Stimulated activated CD8-positive, alpha-beta memory T cell treated with anti-CD3 and anti-CD28 coated beads, Interleukin-2, amount 100 ng/mL, for 48 hours (primary cell): ENCODE data around the gene SLC7A6OS.
A peak's percentile ranks its signal among the peaks of the same experiment; 100 is the strongest.

Source experiments
- DNase-seq, 2 donors: peaks; one replicate each; pipeline ENCODE4 v3.0.0-alpha.2; 2020; ENCODE audit warnings: low read depth in 2 of 2

SLC7A6OS gene

DNA sequence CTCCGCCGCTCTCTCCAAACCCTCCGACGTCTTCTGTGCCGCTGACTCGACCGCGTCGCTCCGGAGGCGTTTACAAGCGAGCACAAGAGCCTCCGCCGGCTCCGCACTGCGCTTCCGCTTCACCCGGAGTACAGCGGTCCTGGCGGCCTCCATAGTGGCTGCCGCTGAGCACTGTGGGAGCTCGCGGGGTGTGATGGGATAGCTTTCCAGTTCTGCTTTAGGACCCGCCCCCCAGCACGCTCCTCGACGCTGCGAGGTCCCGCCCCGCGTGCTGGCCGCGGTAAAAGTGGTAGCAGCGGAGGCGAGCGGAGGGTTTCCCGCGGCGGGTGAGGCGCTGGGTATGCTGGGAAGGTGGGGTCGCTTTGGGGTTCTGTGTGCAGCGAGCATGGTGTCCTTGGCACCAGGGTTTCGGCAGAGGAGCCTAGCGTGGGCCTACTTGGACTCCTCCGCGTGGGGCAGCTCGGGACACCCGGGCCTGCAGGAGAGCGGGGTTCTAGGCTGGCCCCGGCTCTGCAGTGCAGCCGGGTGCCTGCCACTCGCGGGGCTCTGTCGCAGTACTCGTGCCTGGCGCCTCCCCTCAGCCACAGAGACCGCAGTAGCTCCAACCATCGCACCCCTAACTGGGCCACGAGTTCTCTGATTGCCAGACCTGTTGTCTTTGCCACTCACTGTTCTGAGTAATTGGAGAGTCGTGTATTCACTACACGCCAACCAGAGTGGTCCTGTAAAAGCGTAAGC, at the start of gene SLC7A6OS, which contains the start of gene PRMT7:
SLC7A6OS (minus strand) TSS at position 173 of the 738 bp plus-strand sequence; CDS start at position 153, 20 bp downstream.
PRMT7 (plus strand) TSS at position 246 of the 738 bp plus-strand sequence. CDS start 4,961 bp downstream, outside the sequence.
- peak; percentile 89 to 91 for DNase-seq

DNA sequence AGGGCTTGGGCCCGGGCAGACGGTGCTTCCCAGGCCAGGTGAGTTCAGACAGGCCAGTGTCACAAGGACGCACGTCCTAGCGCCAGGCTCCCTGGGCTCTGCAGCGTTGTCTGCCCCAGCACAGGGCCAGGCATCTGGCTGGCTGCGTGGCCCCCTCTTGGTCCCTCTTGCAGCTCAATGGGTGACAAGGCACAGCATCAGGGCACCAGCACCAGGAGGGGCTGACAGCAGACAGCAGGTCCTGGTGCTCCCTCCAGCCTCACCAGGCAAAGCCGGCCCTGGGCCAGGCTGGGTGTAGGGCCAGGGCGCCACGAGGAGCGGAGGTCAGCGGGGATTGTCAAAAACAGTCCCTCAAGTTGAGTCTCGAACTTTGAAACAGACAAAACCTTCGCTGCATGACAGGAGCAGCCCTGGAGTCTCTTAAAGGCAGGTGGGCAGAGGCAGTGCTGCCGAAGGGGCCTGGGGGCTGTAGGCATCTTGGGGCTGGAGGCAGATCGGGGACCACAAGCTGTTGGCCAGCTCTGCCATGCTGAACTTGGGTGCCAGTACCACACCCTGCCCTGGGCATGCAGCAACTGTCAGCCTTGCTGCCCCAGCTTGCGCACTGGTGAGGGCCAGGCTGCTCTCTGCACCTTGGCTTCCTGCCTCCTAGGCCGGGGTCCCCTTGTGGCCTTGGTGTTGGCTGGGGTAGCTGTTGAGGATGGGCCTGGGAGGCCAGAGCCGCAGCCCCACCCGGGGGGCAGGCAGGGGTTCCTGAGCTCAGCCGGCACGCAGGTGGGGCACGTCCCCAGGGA, 48.8 kb upstream of the SLC7A6OS start:
- DNase-seq, result no peak

DNA sequence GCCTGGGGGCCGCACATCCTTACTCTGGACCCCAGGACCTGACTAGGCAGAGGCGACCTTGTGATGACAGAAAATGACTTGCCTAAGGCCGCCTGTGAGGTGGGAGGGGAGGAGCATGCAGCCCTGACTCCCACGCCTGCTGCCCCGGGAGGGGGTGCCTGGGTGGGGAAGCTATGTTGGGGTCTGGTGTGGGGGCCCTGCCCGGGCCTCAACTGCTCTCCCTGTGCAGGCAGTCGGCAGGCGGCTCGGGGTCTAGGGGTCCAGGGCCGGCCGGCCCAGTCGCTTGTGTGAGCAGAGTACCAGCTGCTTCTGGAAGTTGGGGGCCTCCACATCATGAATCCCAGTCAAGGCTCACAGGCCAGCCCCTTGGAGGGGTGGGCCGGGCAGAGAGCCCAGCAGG, 48.2 kb upstream of the SLC7A6OS start:
- DNase-seq, result no peak

DNA sequence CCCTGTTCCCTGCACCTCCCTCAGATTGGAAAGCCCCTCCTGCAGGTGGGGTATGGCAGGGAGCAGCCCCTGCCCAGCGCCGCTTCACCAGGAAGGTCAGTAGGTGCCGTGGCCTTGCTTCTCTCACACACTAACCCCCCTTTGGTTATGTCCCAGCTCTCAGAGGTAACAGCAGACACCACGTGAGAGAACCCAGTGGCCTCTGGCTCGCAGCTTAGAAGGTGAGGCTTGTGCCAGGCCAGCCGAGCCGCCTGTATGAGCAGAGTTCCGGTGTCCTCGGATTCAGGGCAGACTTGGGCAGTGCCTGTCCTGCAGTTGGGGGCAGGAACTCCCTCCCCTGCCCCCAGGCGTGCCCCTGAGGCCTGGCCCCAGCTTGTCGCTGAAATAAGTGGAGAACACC, 47.2 kb upstream of the SLC7A6OS start:
- no peak for DNase-seq

DNA sequence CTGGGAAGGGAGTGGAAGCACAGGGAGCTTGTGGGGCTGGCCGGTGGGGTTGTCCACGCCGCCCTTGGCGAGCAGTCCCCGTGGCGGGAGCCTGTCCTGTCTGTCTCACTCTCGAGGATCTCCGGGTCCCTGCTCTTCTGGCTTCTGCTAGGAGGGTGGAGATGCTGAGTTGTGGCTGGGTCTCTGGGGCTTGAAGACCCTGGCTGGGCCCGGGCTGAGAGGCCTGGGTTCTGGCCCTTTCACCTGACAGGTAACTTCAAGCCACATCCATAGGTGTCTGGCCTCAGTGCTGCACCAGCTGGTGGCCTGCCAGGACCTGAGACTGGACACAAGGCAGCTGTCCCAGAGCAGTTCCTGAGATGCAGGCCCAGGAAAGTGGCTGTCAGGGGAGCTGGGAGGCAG, 46.8 kb upstream of the SLC7A6OS start:
- DNase-seq, result no peak

DNA sequence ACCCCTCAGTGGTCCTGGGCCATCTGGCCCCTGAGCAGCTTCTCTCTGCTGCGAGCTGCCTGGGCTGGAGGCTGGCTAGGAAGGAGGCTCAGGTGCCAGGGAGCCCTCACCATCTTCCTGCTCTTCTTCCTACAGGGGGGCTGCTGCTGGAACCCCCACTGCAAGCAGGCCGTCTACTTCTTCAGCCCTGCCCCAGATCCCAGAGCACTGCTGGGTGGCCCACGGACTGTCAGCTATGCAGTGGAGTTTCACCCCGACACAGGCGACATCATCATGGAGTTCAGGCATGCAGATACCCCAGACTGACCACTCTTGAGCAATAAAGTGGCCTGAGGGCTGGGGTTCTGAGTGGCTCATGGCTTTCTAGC, 46.2 kb upstream of the SLC7A6OS start:
- DNase-seq, result no peak

DNA sequence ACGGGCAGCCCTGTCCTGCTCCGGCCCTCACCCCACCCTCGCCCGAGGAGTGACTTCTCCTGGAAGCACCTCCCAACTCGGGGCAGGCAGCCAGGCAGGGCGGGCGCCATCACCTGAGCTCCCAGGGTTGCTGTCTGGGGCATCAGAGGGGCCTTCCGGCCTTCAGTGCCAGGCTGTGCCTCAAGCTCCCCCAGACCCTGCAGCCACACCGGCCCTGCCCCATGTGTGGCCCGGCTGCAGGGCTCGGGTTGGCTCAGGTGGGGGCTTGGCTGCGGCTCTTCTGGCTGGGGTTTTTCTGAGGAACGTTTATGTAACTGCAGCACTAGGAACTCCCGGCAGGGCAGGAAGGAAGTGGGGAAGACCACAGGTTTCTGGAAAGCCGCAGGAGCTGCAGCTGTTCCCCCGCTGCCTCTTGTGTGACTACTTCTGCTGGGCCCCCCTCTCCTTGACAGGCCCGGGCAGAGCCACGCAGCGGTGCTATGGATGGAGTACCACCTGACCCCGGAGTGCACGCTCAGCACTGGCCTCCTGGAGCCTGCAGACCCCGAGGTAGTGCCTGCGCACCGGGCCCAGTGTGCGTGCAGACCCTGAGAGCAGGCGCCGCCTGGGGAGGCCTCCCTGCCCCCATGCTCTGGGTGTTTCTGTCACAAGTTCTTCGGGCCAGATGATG, 45.6 kb upstream of the SLC7A6OS start:
- DNase-seq, result peak; percentile 52 to 60

DNA sequence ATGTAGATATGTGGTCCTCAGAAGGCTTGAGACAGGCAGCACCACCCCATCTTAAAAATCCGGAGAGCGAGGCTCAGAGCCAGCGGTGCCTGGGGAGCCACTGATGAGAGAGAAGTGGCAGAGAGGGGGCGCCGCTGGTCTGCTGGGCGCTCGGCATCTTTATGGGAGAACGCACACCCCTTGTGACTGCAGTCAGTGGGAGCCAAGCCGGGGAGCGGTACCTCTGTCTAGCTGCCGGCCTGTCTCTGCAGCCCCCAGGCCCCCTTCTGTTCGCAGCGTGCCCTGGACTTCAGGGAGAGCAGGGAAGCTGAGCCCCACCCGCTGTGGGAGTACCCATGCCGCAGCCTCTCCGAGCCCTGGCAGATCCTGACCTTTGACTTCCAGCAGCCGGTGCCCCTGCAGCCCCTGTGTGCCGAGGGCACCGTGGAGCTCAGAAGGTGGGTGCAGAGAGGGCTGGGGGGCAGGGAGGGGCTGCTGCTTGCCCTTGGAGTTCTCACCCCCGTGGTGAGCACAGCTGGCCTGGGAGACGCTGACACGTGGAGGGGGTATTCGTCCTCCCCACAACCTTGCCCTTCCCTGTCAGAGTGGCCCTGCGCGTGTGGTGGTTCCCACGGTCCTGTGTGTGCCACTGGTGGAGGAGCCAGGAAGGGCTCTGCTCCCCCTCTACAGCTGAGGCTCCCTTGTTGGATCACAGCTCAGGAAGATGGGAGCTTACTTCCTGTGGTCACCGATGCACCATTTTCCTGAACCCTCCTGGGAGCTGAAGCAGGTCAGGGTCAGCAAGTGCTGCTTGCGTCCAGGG, 44.9 kb upstream of the SLC7A6OS start:
- no peak for DNase-seq

DNA sequence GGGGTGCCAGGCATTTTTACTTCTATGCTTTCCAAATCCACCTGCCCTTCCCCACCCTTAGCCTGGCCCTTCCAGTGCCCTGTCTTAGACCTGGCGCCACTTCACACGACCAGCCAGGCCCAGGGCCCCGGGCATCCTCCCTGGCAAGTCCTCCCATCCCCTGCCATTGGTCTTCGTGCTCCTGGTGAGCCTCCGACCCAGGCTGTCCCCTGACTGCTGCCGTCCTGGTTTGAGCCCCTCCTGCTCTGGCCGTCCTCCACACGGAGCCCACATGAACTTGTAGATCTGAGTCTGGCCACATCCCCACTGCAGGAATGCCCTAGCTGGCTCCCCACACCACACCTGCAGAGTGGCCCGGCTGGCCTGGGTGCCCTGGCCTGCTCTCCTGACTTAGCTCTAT, 44.1 kb upstream of the SLC7A6OS start:
- no peak for DNase-seq

DNA sequence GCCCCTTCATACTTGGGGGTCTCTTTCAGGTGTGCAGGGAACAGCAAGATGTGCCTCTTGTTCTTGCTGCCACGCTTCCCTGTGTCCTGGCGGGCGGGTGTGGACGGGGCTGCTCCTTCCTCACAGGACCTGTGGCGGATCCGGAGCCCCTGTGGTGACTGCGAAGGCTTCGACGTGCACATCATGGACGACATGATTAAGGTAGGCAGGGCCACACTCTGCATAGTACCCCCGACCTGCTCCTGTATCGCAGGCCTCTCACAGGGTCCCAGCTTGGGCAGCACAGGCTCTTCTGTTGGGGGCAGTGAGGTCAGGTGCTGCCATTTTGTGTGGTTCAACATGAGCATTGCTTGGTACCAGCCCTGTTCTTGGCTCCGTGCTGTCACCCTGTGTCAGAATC, 42.6 kb upstream of the SLC7A6OS start:
- no peak for DNase-seq

DNA sequence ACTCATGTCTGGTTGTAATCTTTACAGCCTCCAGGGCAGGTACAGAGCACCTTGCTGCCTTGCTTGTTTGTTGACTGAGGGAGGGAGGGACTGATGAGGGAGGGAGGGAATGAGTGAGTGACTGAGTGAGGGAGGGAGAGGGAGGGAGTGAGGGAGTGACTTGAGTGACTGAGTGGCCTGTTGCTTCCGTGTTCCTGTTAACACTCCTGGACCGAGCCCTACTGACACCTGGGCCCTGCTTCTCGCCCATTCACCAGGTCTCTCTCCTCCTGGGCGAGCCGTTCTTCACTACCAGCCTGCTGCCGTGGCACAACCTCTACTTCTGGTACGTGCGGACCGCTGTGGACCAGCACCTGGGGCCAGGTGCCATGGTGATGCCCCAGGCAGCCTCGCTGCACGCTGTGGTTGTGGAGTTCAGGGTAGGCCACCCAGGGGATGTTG, 41.3 kb upstream of the SLC7A6OS start:
- no peak for DNase-seq

DNA sequence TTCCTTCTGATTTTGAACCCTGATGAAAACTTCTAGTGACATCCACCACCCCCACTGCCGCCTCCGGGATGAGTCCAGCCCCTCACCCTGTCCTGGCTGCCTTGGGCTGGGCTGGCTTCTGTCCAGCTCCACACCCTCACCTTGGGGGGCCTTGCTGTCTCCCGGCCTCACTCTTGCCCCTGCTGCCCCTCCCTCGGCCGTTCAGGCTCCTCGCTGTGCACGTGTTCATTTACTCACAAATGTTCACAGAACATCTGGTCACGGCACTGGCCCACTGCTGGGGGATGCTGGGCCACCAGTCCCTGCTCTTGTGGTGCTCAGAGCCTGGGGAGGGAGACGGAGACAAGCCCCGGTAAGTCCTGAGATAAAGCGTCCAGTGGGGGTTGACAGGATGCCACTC, 40.7 kb upstream of the SLC7A6OS start:
- no peak for DNase-seq

DNA sequence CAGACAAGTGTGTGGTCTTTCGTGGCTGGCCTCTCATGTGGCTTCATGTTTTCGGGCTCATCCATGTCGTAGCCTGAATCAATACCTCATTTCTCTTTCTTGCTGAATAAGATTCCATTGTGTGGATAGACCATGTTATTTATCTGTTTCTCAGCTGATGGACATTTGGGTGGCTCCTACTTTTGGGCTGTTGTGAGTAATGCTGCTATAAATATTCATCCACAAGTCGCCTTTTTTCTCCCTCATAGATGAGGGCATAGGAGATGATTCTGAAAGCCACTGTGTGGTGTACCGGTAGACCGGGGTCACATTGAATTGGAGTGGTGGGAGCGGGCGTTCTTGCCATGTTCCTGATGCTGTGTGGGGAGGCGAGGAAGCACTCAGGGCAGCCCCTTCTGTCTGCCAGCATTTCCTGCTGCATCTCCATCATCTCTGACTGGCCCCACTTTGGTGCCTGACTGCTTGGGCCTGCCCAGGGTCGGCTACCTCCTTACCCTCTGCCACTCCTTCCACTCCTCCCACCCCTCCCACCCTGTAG, 40.1 kb upstream of the SLC7A6OS start:
- no peak for DNase-seq

DNA sequence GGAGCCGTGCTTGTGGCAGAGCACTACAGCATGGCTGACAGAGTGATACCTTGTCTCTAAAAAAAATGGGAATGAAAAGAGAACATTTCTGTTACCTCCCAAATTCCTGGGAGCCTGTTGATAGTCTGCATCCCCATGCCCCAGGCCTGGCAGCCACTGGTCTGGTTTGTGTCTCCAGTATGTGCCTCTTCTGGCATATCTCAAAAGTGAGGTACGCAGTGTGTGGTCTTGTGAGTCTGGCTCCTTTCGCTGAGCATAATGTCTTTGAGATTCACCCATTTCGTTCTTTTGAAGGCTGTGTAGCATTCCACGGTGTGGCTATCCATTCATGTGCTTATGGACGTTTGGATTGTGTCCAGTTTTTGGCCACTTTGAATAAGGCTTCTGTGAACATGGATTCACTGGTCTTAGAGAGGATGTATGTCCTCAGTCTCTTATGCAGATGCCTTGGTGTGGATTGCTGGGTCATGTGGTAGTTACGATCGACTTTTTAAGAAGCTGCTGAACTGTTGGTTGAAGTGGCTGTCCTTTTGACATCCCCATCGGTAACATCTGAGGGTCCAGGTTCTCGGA, 39.2 kb upstream of the SLC7A6OS start:
- no peak for DNase-seq

DNA sequence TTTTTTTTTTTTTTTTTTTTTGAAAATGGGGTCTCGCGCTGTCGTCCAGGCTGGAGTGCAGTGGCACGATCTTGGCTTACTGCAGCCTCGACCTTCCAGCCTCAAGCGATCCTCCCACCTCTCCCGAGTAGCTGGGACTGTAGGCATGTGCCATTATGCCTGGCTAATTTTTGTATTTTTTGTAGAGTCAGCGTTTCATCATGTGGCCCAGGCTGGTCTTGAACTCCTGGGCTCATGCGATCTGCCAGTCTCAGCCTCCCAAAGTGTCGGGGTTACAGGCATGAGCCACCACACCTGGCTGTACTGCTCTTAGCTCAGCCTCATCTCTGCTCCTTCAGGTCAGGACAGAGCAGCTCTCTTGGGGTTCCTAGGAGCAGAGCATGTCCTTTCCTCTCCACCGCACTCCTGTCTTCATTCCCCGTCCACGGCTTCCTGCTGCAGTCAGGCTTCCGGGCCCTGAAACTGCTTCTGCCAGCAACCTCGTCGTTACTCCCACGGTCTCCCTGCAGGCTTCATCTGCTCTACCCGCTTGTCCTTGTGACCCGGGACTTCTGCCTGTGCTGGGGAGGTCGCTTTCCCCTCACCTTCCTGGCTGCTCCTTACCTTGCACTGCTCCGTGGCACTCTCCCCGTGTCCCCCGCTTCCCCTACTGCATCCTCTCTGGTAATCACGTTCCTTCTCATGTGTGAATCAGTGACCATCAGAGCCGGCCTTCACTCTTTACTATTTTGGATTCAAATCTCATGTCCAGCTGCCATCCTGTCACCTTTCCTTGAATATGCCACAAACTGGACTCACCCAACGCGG, 38.1 kb upstream of the SLC7A6OS start:
- no peak for DNase-seq

DNA sequence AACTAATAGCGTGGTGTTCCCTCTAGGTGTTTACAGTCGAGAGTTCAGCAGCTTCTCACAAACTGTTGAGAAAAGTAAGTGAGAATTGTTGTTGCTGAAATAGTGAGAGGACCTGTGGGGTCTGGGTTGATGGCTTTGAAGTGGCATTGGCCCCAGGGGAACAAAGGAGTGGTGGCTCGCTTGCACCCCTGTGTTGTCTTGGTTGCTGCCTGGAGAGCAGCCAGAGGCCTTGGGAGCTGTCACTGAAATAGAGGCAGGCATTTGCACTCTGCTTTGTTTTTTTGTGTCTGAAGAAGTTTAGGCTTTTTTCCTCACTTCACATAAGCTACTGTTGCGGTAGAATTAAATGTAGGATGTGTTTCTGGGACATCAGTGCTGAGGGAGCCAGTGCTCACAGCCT, 36.9 kb upstream of the SLC7A6OS start:
- no peak for DNase-seq

DNA sequence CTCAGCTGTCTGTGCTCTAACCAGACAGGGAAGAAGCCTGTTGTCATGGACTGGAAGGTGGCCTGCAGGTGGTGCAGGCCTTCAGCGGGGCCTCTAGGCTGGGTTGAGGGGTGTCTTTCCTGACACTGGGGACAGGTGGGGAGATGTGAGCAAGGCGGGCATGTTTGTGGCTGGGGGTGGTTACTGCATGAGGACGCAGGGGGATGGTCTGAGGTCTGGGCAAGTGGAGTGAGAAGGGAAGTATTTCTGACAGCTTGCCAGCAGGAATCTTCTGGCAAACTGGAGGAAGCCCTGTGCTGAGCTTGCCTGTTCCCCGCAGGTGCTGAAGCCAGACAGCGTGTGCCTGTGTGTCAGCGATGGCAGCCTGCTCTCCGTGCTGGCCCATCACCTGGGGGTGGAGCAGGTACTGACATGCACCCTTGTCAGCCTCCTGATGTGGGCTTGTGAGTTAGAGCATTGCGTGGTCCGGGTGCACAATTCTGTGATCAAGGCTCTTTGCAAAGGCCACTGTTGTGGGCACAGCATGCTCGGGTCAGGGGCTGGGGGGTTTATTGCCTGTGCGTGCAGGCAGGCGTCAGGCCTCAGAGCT, 36.2 kb upstream of the SLC7A6OS start:
- no peak for DNase-seq

DNA sequence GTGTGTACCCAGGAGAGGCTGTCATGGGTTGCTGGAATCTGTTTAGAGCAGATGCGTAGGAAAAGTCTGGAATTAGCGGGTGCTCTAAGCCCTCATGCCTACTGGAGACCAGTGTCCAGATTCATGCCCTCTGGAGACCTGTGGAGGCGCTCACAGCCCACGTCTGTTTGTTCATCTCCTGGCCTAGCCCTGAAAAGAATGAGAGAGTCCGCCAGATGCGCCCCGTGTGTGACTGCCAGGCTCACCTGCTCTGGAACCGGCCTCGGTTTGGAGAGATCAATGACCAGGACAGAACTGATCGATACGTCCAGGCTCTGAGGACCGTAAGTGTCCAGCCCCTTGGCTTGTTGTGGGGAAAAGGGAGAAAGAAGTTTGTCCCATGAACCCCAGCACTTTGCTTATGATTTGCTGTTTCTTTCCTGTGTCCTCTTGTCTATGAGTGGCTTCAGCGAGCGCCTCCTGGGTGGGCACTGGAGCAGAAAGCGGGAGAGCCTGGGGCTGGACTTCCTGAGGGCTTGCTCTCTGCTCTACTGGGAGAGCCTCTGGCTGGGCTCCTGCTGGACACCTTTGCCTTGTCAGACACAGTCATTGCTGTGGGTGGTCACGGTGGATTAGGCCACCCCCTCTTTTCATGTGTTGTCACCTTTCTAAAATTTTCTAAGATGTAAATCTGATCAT, 35.4 kb upstream of the SLC7A6OS start:
- DNase-seq, result no peak

DNA sequence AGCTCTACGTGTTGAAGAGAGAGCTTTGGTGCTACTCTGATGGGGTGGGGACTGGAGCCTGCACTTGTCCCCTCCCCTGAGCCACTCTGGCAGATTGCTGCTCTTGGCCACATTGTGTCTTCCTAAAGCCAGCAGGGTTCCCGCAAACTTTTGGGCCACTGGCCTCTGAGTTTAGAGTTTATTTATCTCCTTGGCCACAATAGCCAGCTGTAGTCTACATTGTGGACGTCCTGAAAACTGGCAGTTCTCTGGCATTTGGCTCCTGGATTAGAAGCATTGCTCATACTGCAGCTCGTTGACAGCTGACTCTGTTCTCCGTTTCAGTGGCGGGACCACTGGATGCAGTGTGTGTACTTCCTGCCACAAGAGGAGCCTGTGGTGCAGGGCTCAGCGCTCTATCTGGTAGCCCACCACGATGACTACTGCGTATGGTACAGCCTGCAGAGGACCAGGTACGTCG, 34.6 kb upstream of the SLC7A6OS start:
- DNase-seq, result no peak
